Amniotic epithelial cell (primary cell): ENCODE results near the gene PSMA5.
"Not testable (repeated sequence)": the region's sequence is repeated elsewhere in the genome, so short reads cannot be mapped to it uniquely, and the experiment has no call there.

ENCODE experiments used
- DNase-seq: peaks from one replicate; pipeline ENCODE4 v3.0.0-alpha.2; 2010; ENCODE audit warnings: low read depth

Gene PSMA5

DNA sequence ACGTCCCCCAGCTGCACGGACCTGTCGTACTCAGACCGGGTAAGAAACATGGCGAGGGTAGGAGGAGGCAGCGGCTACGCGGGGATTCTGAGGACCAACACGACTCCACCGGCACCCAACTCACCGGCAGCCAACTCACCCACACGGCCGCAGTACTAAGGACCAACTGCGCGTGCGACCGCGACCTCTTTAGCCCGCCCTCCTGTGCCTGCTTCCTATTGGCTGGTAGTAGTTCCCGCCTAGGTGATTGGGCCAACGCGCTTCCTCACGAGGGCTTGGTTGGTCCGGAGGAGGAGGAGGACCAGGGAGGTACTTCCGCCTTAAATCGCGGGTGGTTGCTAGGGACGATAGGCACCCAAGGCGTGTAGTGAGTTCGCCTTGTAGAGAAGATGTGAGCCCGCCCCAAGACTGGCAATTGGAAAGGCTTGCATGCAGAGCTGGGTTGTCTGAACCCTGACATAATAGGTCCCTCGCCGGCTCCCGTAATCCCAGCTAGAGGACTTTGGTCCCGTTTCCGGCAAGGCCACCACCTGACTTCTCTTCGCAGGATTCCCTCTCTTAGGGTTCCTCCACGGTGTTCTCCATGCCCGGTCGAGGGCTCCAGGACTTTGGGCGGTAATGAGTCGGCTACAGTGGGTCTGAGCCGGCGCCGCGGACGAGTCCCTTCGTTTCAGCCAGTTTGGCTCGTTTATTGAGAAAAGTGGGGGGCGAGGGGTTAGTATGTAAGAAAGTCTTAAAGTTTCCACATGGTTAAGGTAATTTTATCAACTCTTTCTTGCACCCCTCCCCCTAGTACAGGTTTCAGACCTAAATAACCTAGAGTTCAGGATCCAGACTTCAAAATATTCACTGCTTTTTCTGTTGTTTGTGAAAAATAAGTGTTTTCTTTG, at the start of gene PSMA5:
PSMA5 (minus strand) TSS at position 168 of the 890 bp plus-strand sequence; CDS start at position 50, 118 bp downstream.
- peak; percentile 100 for DNase-seq

DNA sequence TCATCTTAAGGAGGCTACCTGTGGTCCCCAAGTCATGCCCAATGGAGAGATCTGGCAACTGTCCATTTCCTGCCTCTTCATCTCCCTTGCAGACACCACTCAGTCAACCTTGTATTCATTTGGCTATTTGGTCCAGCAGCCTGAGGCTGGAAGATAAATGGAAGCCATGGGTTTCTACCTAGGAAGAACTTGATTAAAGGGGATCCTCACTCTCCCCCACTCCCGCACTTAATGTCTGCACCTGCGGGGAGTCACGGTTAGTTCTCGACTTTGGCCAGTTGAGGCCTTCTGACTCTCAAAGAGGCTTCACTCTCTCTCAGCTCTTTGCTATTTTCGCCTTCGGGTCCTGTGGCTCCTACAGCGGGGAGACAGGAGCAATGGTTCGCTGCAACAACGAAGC, 49.0 kb upstream of the PSMA5 start:
- DNase-seq: no peak

DNA sequence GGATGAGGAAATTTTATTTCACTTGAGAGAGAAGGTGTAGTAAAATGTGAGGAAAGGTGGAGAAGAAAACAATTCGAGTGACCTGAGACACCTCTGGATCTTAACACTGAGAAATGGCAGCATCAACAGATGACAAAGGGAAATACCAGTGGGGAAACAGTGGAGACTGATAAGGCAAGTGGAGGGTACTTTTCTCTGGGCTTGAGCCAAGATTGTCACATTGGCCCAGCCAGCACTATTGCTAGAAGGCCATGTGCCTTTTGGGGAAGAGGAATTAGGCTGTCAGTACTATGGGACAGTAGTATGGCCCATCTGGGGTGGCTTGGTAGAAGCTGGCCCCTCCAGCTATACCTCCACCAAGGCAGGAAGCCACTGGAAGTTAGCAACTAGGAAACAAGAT, 48.4 kb upstream of the PSMA5 start:
- no peak for DNase-seq

DNA sequence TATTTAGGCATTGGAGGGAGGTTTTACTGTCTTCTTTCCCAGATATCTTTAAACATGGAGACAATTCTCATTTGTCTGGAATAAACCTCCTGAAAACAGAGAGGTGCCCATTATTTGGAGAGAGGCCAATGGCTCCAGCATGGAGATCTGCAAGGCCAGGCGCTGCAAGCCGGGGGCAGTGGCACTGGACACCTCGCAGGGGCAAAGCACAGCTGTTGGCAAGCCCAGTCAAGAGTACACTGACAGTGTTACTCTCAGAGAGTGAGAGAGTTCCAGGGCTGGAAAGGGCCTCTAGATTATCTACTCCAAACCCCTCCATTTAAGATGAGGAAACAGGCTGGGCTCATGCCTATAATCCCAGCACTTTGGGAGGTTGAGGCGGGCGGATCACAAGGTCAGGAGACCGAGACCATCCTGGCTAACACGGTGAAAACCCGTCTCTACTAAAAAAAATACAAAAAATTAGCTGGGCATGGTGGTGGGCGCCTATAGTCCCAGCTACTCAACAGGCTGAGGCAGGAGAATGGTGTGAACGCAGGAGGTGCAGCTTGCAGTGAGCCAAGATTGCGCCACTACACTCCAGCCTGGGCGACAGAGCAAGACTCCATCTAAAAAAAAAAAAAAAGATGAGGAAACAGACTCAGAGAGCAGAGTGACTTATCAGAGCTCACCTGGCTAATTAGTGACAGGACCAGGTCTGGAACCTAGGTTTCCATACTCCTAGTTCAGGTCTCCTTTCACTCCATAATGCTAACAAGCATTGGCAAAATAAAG, 47.2 kb upstream of the PSMA5 start:
- not testable (repeated sequence) for DNase-seq

DNA sequence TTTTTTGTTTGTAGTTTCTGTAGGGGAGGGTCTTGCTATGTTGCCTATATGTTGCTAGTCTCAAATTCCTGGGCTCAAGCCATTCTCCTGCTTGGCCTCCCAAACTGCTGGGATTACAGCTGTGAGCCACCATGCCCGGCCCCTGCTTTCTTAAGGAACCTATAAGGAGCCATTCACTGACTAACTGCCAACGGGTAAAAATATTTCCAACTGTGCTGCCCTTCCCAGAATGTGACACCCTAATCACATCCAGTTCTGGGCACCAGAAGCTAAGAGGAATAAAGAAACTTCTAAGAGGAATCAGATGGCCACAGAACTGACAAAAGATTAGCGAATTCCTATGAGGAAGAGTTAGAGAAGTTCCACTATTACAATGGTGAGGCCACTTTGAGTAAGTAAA, 46.5 kb upstream of the PSMA5 start:
- no peak for DNase-seq

DNA sequence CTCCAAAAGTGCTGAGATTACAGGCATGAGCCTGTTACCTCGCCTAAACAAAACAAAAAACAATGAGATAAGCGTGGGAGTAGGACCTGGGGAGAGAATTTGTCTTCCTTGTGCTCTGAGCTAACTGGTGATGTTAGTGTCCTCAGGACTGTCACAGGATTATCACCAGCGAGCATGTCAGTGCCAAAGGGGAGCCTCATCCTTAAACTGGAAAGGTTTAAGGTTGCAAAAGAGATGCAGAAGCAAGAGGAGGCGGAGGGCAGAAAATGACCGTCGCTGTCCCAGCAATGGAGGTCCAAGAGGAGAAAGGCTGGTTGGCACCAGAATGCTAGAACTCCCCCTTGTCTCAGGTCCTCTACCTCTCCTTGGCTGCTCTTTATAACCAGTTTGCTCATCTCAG, 44.0 kb upstream of the PSMA5 start:
- DNase-seq: no peak

DNA sequence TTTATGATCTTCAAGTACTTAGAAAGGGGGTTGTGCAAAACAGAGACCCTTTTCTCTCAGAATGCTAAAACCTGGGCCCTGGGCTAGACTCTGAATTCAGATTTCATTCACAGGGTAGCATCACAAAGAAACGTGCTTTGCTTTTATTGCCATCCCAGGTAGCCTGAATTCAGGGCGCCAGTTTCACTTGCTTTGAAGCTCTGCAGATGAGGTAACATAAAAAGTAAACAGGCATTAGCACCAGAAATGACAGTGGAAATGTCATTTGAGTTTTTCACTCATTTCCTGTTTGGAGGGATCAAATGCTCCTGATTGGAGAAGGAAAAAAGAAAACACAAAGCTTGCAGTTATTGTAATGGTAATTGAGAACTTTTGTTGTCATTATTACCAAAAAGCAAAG, 42.7 kb upstream of the PSMA5 start:
- DNase-seq: no peak

DNA sequence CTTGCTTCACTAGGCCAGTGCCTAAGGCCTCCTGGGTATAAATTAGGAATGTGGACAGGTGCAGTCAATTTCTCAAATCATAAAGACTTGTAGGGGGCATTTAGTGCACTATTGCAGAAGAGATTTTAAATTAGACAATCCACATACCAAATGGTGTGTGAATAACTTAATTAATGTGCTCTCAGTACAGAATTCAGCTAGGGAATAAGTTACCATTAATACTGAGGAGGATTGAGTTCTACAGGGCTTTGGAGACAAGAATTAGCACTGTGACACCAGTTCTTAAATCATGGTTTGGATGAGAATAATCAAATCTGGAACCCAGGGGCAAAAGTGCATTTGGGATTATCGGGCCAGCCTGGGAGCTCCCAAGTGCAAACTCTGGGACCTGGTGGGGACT, 41.8 kb upstream of the PSMA5 start:
- no peak for DNase-seq

DNA sequence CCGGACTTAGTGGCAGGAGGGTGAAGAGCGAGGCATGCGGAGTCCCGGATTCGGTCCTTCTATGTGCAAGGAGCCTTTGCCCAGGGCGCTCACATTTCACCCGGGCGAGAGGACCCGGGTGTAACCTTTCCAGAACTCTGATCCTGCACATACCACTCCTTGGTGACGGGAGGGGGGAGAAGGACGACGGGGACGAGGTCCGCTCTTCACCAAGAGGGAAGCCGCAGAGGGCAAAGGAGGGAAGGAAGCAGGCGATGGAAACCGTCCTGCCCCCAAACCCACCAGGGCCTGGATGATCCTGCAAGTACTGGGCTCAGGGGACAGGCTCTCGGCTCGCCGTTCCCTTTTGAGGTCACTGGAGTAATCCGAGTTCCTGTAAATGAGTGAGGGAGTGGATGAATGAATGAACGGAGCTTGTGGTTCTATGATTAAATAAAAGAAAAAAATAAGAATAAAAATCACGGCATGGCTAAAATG, 41.1 kb upstream of the PSMA5 start:
- DNase-seq: no peak

DNA sequence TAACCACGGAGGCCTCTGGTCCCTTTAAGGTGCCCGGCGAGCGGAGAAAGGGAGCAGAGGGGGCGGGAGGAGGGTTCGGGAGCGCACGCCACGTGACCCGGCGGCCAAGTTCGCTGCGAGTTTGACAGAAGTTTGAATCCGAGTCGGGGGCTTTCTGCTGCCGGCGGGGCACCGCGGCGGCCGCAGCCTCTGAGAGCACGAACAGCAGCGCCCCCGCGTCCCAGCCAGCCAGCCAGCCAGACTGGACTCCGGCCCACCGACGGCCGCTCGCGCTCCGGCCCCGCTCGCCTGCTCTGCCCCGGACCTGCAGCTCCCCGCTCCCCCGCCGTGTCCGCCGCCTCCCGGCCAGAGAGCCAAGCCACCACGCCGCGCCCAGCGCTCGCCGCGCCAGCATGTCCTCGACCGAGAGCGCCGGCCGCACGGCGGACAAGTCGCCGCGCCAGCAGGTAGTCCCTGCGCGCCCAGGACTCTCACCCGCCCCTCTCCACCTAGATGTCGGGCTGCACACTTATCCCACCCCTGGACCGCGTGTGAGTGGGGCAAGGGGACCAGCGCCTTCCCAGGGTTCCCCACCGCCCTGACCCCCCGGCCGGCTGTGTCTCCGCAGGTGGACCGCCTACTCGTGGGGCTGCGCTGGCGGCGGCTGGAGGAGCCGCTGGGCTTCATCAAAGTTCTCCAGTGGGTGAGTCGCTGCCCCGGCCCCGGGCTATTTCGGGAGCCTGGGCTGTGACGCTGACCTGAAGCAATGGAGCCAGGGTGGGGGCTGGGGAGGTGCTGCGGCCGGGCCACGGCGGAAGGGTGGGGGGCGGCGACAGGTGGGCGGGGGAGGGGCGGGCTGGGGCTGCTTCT, 40.4 kb upstream of the PSMA5 start, which contains the start of gene SYPL2:
SYPL2 (plus strand) TSS at position 95 of the 849 bp plus-strand sequence; CDS start at position 393, 298 bp downstream.
- DNase-seq: no peak

DNA sequence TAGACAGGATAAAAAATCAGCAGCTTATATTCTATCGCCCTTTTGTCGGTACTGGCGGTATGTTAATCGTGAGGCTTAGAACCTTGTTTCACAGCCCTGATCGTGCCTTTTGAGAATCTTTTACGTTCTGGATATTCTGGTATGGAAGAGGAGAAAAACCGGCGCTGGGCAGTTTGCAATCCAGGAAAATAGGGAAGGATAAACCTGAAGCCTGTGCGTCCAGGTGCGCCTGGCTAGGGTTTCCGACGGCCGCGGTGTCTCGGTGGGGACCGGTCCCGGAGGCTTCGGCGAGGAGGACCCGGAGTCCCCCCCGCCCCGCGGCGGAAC, 39.8 kb upstream of the PSMA5 start:
- no peak for DNase-seq

DNA sequence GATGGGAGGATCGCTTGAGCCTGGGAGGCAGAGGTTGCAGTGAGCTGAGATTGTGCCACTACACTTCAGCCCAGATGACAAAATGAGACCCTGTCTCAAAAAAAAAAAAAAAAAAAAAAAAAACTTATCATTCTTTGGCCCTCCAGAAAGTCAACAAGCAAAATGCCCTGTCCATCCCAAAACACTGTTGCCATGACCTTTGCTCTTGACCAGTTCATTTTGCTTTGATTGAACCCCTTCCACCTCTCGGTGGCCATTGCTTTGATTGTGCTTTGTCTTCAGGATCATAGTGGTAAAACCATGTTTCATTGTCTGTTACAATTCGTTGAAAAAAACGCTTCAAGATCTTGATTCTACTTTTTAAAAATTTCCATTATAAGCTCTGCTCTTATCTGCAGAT, 31.6 kb upstream of the PSMA5 start:
- no peak for DNase-seq

DNA sequence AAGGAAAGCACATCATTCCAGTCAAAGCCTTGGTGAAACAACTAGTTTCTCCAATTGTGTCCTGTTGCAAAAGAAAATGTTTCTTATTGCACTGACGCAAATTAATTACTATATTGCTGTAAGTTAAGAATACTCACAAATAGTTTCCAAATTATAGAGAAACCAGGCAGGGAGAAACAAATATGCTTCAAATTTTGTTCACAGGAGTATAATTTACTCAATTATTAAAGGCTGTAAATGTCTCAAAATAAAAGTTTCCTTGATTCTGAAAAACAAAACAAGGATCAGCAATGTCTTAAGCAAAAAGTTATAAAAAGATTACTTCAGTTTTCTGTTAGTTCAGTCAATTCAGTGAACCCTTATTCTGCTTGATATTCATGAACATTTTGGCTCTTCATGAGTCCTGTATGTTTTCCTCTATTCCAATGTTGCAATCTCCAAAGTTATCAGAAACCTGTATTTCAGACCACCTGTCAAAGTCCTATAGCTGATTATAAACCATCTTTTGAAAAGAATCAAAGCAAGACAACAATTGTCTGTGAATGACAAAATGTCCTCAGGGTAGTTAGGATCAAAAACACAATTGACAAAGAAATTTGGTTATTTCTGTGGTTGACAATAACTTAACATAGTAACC, 28.4 kb upstream of the PSMA5 start:
- DNase-seq: peak; percentile 20

DNA sequence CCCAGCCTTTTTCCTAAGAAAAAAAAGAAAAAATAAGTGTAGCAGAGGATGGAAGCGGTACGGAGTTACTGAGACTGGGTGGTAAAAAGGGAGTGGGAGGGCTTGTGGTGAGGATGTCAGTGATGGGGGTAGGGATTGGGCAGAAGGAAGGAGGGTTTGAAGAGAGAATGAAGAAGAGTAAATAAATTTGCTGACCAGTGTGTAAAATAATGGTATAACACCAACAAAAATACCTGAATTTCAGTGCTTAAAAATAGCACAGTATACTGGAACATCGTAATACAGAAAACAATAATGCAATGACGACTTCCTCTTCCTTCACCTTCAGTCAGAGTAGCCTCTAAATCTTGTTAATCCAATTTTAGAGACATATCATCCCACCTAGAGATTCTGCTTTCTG, 21.3 kb upstream of the PSMA5 start:
- no peak for DNase-seq

DNA sequence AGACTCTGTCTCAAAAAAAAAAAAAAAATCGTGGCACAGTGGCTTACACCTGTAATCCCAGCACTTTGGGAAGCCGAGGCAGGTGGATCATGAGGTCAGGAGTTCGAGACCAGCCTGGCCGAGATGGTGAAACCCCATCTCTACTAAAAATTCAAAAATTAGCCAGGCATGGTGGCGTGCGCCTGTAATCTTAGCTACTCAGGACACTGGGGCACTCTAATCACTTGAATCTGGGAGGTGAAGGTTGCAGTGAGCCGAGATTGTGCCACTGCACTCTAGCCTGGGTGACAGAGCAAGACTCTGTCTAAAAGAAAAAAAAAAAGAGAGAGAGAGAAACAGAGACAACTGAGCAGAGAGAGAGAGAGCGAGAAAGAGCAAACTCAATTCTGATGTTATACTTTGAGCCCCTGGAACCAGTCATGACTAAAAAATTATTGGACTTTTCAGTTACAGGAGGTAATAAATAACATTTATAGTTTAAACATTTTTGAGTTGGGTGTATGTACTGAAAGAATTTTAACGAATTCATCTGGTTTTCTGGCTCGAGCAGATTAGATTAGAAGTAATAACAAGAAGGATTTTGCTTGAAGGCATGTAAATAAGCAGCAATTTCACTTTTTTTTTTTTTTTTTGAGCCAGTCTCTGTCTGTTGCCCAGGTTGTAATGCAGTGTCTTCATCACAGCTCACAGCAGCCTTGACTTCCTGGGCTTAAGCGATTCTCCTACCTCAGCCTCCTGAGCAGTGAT, 19.9 kb upstream of the PSMA5 start:
- peak; percentile 8 for DNase-seq

DNA sequence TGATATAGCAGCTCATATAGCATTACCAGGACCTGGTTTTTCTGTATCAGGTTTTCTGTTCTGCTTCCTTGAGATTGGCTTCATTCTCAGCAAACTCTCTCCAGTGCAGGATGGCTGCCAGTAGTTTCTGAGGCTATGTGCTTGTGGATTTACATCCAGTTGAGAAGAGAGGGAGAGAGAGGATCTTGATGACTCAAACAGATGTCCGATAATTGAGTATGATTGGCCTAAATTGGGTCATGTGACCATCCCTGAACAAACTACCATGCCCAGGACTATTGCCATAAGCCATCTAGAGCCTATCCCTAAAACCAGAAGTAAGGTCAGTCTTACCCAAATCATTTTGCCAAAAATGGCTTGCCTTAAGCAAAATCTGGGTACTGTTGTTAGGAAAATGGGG, 18.1 kb upstream of the PSMA5 start:
- DNase-seq: peak; percentile 5

DNA sequence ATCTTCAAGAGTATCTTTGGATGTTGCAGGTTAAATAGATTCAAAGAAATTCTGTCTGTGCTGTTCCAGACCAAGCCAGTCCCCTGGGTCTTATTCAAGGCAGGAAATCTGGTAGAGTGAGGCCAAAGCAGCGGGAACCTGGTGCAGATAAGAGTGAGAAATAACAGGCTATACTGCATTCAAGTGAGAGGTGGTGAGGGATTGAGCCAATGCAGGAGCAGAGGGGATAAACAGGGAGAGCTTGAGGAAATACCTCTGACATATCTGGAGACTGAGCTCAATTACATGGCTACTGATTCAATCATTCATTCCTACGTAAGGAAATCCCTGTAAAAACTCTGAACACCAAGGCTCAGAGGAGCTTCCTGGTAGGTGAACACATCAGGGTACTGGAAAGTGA, 17.2 kb upstream of the PSMA5 start:
- DNase-seq: no peak

DNA sequence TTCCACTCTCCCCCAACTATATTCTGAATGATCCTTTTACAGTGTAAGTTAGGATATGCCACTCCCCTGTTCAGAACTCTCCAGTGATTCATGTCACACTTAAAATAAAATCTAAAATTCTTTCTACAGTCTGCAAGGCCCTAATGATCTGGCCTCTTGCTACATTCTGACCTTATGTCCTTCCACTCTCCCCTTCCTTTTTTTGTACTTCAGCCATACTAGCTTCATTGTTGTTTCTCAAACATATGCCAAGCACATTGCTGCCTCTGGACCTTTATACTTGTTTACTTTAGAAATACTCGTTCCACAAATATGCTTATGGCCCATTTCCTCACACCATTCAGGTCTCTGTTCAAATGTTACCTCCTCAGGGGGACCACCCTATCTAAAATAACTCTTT, 14.8 kb upstream of the PSMA5 start:
- peak; percentile 1 for DNase-seq

DNA sequence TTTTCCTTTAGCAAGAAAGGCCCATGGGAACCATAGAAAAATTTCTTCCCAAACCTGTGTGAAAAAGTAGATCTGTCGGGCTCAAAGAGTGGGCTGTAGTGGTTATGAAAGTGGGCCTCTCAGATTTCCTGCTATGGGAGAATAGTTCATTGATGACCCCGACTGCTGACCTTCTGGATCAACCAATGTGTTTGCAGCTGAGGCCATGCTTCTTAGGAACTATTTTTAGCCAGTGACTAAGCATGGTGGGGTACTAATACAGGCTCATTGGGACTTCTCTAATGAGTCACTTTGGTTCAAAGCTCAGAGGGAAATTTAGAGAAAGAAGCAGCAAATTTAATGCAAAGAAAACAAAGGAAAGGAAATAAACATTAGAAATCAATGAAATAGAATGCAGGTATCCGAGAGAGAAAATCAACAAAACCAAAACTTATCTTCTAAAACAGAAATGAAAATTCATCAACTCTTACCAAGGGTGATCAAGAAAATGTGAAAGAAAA, 12.6 kb upstream of the PSMA5 start:
- peak; percentile 80 for DNase-seq

DNA sequence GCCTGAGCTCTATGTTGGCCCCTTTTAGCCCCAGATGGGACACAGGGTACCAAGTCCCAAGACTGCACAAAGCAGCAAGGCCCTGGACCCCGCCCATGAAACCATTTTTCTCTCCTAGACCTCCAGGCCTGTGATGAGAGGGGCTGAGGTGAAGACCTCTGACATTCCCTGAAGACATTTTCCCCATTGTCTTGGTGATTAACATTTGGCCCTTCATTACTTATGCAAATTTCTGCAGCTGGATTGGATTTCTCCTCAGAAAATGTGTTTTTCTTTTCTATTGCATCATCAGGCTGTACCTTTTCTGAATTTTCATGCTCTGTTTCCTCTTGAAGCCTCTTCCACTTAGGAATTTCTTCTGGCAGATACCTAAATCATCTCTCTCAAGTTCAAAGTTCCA, 8.2 kb upstream of the PSMA5 start:
- DNase-seq: no peak

DNA sequence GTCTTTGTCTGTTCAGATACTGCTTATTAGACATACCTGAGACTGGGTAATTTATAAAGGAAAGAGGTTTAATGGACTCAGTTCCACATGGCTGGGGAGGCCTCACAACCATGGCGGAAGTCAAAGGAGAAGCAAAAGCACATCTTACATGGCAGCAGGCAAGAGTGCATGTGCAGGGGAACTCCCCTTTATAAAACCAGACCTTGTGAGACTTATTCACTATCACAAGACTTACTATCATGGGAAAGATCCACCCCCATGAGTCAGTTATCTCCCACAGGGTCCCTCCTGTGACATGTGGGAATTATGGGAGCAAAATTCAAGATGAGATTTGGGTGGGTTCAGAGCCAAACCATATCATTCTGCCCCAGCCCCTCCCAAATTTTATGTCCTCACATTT, 7.1 kb upstream of the PSMA5 start:
- DNase-seq: no peak
